Progenitor cell of endocrine pancreas (in vitro differentiated cells): ENCODE measurements around the gene UEVLD. TPM values are rescaled to one million over a fixed set of nuclear protein-coding genes. Genes with fewer than 3 reads are reported as not detected.
A peak's percentile ranks its signal among the peaks of the same experiment; 100 is the strongest.

Experiments used
- DNase-seq: peaks from one replicate; pipeline ENCODE4 v3.0.0; 2021; ENCODE audit warnings: low spot score; ENCODE audit not compliant: unreplicated experiment
- H3K27ac Mint-ChIP-seq: 2 replicates; pipeline ENCODE4 v1.8.0; 2021; ENCODE audit warnings: mild to moderate bottlenecking, moderate library complexity, mixed read lengths
- H3K27me3 Mint-ChIP-seq: 2 replicates; pipeline ENCODE4 v1.8.0; 2021; ENCODE audit warnings: mixed read lengths
- H3K36me3 Mint-ChIP-seq: 2 replicates; pipeline ENCODE4 v1.8.0; 2022; ENCODE audit warnings: mixed read lengths; ENCODE audit not compliant: insufficient read depth
- H3K4me1 Mint-ChIP-seq: 2 replicates; pipeline ENCODE4 v1.8.0; 2021; ENCODE audit warnings: low read depth, mixed read lengths
- H3K4me3 Mint-ChIP-seq: 2 replicates; pipeline ENCODE4 v1.8.0; 2021; ENCODE audit warnings: low read depth, mild to moderate bottlenecking, moderate library complexity, mixed read lengths
- H3K9me3 Mint-ChIP-seq: 2 replicates; pipeline ENCODE4 v1.8.0; 2021; ENCODE audit warnings: low read depth, mixed read lengths
- total RNA-seq: library from RNA; stranded (reverse); gene quantifications from 2 replicates; pipeline ENCODE4 v1.2.1, GENCODE V29; 2021
- TF ChIP-seq, protein P1 (sequence below): fragments of 200-600 bp; sonication (generic); IDR thresholded peaks from one replicate; pipeline ENCODE4 v1.5.0; 2021; ENCODE audit warnings: antibody characterized with exemption, mild to moderate bottlenecking; ENCODE audit not compliant: unreplicated experiment

The UEVLD gene
- total RNA-seq, 1 donor from 2014 or later = 14.5 TPM

GRCh38 chr11:18564149-18564548 lies 24.4 kb downstream of the UEVLD start:
- no peak overlapping the region for H3K27ac Mint-ChIP-seq
- DNase-seq = no peak
- H3K4me3 Mint-ChIP-seq = no peak overlapping the region
- no peaks in the 10 kb centered on the region for H3K9me3 Mint-ChIP-seq
- no peaks in the 10 kb centered on the region for H3K4me1 Mint-ChIP-seq
- TF ChIP-seq, protein P1, sequence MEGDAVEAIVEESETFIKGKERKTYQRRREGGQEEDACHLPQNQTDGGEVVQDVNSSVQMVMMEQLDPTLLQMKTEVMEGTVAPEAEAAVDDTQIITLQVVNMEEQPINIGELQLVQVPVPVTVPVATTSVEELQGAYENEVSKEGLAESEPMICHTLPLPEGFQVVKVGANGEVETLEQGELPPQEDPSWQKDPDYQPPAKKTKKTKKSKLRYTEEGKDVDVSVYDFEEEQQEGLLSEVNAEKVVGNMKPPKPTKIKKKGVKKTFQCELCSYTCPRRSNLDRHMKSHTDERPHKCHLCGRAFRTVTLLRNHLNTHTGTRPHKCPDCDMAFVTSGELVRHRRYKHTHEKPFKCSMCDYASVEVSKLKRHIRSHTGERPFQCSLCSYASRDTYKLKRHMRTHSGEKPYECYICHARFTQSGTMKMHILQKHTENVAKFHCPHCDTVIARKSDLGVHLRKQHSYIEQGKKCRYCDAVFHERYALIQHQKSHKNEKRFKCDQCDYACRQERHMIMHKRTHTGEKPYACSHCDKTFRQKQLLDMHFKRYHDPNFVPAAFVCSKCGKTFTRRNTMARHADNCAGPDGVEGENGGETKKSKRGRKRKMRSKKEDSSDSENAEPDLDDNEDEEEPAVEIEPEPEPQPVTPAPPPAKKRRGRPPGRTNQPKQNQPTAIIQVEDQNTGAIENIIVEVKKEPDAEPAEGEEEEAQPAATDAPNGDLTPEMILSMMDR = no peak
- no peaks in the 10 kb centered on the region for H3K27me3 Mint-ChIP-seq
- H3K36me3 Mint-ChIP-seq = peaks cover 2% of the 10 kb centered on the region

GRCh38 chr11:18563090-18563730 lies 25.3 kb downstream of the UEVLD start:
- Mint-ChIP-seq H3K27ac (no peak overlapping the region), H3K4me1 (no peaks in the 10 kb centered on the region), H3K36me3 (peaks cover 2% of the 10 kb centered on the region), H3K9me3 (no peaks in the 10 kb centered on the region), H3K27me3 (no peaks in the 10 kb centered on the region), H3K4me3 (no peak overlapping the region)
- no peak for DNase-seq
- TF ChIP-seq, protein P1 = no peak

DNA sequence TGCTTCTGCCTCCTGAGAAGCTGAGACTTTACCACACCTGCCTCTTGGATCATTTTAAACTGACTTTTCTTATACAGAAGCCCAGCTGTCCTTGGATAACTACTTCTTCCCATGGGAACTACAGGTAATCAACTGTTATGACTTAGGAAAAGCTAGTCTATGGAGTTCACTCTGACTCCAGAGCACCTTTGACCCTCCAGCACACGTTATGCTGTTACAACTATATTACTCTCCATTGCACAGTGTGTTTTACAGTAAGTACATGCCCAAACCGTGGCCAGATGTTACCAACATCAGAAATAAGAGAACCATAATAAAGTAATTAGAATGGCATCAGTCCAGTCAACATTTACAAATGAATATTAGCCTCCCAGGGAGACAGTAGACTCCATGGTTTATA lies 40.5 kb downstream of the UEVLD start:
- no peak overlapping the region for H3K27ac Mint-ChIP-seq
- no peaks in the 10 kb centered on the region for H3K9me3 Mint-ChIP-seq
- H3K4me1 Mint-ChIP-seq = no peaks in the 10 kb centered on the region
- peaks cover 7% of the 10 kb centered on the region for H3K36me3 Mint-ChIP-seq
- H3K4me3 Mint-ChIP-seq = no peak overlapping the region
- no peak for DNase-seq
- no peaks in the 10 kb centered on the region for H3K27me3 Mint-ChIP-seq
- TF ChIP-seq, protein P1 = no peak

DNA sequence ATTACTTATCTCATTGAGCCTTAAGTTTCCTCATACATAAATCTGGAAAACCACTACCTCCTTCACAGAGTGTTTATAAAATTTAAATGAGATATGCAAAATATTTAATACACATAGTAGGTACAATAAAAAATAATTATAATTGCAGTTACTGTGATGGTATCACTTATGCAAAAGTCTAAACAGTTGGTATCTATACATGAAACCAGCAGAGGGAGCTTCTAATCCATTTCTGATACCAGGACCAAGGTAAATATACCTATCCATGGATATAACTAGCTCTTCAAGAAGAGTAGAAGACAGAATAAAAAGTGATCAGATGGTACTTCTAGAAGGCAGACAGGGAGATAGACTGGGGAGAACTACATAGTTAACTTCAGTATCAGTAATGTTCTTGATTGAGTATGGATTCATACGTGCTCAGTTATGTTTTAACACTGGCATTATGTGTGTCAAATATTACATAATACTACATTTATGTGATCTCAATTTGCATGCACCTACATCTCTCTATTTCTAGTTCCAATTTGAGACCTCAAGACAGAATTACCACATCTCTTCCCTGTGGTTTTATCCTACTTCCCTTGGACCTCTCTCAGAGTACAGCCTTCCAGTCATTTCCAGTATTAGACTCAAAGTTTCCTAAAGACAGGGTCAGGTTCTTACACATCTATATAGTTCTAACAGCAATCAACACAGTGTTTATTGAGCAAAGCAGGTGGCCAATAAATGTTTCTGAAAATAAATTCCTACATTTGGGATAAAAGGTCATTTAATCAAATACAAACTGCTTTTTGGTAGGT lies 48.1 kb downstream of the UEVLD start:
- H3K4me3 Mint-ChIP-seq = no peak overlapping the region
- H3K27ac Mint-ChIP-seq = no peak overlapping the region
- H3K9me3 Mint-ChIP-seq = no peaks in the 10 kb centered on the region
- no peak for DNase-seq
- TF ChIP-seq, protein P1 = peak; percentile 55
- no peaks in the 10 kb centered on the region for H3K4me1 Mint-ChIP-seq
- no peaks in the 10 kb centered on the region for H3K27me3 Mint-ChIP-seq
- H3K36me3 Mint-ChIP-seq = peaks cover 2% of the 10 kb centered on the region

DNA sequence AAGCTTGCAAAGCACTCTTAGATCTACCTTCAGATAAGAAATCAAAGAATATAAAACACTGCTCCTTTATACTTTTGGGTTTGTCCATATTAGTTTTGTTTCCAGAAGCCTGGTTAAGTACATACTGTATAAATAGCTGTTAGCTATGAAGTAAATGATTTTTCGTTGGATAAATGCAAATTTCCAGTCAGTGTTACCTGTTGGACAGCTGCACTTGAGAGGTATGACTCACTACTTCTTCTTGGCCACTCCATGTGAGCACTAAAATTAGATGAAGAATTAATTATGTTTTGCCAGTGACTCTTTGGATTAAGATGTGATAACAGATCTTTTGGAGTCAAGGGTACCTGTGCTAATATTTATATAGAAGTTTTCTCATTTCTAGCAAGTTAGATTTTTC lies 52.3 kb downstream of the UEVLD start:
- H3K4me3 Mint-ChIP-seq = no peak overlapping the region

More for the DNA sequence above, 52.3 kb downstream of the UEVLD start:
- H3K4me1 Mint-ChIP-seq = no peaks in the 10 kb centered on the region
- TF ChIP-seq, protein P1 = no peak
- no peaks in the 10 kb centered on the region for H3K27me3 Mint-ChIP-seq
- no peaks in the 10 kb centered on the region for H3K9me3 Mint-ChIP-seq
- peaks cover 1% of the 10 kb centered on the region for H3K36me3 Mint-ChIP-seq
- DNase-seq = no peak
- no peak overlapping the region for H3K27ac Mint-ChIP-seq
